GM10847 (cell line): ENCODE data around the gene DHRS7B.

Source experiments
- POLR2A ChIP-seq: IDR thresholded peaks from 2 replicates; pipeline ENCODE4 v1.6.1; 2011; ENCODE audit not compliant: insufficient read length; ENCODE audit errors: extremely low read depth

DHRS7B gene

GRCh38 chr17:21100636-21101035, 26.1 kb upstream of the DHRS7B start:
- no peak for TF ChIP-seq POLR2A

GRCh38 chr17:21104608-21105007, 22.2 kb upstream of the DHRS7B start:
- TF ChIP-seq POLR2A = no peak

- no peak for TF ChIP-seq POLR2A
Observed at GRCh38 chr17:21105064-21105894, 21.5 kb upstream of the DHRS7B start.

GRCh38 chr17:21106316-21106715, 20.4 kb upstream of the DHRS7B start:
- no peak for TF ChIP-seq POLR2A

GRCh38 chr17:21108651-21109050, 18.1 kb upstream of the DHRS7B start:
- no peak for TF ChIP-seq POLR2A

DNA sequence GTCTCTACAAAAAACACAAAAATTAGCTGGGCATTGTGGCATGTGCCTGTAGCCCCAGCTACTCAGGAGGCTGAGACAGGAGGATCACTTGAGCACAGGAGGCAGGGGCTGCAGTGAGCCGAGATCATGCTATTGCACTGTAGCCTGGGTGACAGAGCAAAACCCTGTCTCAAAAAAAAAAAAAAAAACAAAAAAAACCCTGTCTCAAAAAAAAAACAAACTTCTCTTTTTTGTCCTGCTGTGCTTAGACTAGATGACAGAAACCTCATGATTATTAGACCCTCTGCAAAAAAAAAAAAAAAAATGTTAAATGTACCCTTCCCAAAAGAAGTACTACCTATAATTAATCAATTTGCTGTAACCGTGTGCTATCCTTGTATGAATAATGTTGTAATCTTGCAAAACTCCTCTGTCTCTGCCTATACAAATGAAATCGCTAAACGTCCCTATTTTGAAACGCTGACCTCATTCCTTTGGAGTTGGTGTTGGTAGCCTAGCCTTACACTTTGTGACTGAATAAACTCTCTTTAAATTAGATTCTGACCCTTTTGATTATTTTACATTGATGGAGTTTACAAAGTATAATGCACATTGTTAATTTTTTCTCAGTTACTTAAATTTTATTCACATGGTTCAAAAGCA, 13.6 kb upstream of the DHRS7B start:
- no peak for TF ChIP-seq POLR2A

- no peak for TF ChIP-seq POLR2A
Observed at GRCh38 chr17:21113716-21114115, 13.0 kb upstream of the DHRS7B start.

- no peak for TF ChIP-seq POLR2A
Observed at GRCh38 chr17:21119247-21119918, 7.4 kb upstream of the DHRS7B start.

DNA sequence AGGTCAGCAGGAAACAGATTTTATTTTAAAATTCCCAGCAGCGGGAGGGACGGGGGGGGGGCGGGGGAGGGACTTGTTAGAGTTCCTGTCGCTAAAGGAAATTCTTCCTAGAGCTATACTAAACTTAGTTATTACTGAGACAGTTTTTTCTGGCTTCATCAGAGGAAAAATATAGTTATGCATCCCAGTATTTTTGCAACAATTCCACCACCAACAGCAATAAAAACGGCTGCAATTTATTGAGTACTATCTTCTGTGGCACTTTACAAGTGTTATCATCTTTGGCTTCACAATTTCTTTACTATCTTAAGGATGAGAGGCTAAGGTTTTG, 6.9 kb upstream of the DHRS7B start:
- TF ChIP-seq POLR2A = no peak

GRCh38 chr17:21124086-21124485, 2.7 kb upstream of the DHRS7B start:
- no peak for TF ChIP-seq POLR2A

DNA sequence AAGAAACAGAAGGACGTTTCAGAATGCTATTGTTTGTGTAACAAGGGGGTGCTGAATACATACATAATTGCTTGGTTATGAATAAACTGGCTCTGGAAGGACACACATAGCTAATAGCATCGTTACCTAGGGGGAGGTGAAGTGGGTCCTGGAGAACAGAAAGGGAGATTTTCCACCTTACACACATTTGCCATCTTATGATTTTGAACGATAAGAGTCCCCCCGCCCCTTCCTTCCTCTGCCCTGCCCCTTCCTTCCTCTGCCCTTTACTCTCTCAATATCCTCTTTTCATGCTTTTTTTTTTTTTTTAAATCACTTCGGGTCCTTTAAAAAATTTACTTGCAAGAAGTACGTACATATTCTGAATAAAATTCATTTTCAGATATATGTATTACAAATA, 902 bp upstream of the DHRS7B start:
- TF ChIP-seq POLR2A = no peak

GRCh38 chr17:21127509-21128077, 829 bp downstream of the DHRS7B start:
- TF ChIP-seq POLR2A = no peak

GRCh38 chr17:21129023-21129681, 2.4 kb downstream of the DHRS7B start:
- no peak for TF ChIP-seq POLR2A

DNA sequence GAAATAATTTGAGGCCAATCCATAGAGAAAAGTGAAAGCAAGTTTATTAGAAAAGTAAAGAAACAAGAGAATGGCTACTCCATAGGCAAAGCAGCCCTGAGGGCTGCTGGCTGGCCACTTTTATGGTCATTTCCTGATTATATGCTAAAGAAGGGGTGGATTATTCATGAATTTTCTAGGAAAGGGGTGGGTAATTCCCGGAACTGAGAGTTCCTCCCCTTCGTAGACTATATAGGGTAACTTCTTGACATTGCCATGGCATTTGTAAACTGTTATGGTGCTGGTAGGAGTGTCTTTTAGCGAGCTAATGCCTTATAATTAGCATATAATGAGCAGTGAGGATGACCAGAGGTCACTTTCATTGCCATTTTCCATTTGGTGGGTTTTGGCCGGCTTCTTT, 4.4 kb downstream of the DHRS7B start:
- no peak for TF ChIP-seq POLR2A

- no peak for TF ChIP-seq POLR2A
Observed at GRCh38 chr17:21132428-21132827, 5.7 kb downstream of the DHRS7B start.
